Skin epidermis (tissue), 12 donors: ENCODE results near the gene TNFRSF17.

Source experiments
- H3K27ac ChIP-seq, 21 experiments: fragments of 200-600 bp; sonication (generic) in 11 of 21; one replicate each; pipeline ENCODE4 v1.5.0; 2020; ENCODE audit warnings: mild to moderate bottlenecking in 3 of 21, inconsistent platforms in 2 of 21, moderate library complexity in 2 of 21
- H3K4me3 ChIP-seq, 7 experiments: fragments of 200-600 bp; sonication (generic) in 2 of 7; one replicate each; pipeline ENCODE4 v1.5.0; 2020; ENCODE audit warnings: inconsistent platforms in 2 of 7, mild to moderate bottlenecking in 2 of 7, moderate library complexity in 1 of 7

The TNFRSF17 gene

GRCh38 chr16:11994143-11995119, 29.4 kb downstream of the TNFRSF17 start:
- Histone ChIP-seq H3K4me3 (no peak overlapping the region), H3K27ac (peak overlapping the region in 17 of 21 experiments; percentile 17 to 82 (median 52))

DNA sequence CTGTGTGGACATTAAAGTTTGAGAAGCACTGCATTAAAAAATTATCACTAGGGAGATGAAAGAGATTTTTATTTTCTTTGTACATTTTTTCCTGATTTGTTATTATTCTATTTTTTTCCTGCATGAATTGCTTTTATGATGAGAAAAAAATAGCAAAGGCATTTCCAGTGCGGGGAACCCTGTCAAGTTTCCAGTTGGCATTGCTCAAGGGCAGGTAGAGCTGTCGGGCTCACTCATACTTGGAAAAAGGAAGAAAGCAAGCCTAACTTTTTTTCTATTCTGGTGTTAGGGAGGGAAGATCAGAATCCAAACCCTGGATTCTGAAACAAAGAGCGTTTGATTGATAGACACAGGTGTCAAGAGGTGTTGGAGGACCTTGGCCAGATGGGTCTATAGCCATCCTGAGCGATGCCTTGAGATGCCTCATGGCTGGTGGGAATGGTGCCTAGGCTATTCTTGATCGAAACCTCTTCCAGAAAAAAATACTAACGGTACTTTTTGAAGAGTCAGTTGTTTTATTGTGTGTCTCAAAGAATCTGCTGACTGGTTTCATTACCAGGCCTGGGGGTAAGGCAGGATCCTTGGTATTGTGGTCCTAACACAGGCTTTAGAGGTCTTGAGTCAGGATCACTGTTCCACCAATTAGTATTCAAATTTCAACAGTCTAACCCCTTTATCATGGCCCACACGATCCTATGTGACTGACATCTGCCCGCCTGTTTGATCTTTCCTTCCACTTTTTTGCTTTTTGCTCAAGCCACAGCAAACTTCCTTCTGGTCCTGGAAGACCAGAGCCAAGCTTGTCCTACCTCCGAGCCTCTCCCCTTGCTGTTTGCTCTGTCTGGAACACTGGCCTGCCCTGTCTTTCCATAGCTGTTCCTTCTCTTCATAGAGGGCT, 31.7 kb downstream of the TNFRSF17 start:
- Histone ChIP-seq H3K27ac (peak overlapping the region in 5 of 21 experiments; percentile 5 to 82 (median 20)), H3K4me3 (no peak overlapping the region)

DNA sequence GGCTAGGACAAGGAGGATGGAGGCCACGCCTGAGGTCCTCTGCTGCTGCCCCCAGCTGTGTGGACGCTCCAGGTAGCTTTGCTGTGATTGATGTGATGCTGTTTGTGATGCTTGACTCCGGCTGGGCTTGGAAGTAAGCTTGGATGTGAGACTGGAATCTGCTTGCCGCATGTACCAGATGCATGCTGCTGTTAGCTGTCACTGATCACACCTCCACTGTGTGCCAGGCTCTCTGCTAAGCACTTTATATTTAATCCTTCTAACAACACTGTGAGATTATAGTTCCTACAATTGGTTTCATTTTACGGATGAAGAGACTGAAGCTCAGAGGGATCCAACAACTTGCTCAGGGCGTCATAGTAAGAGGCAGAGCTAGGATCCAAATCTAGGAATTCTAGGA, 35.0 kb downstream of the TNFRSF17 start:
- H3K4me3 ChIP-seq, result no peak overlapping the region
- no peak overlapping the region for H3K27ac ChIP-seq

- no peak overlapping the region for H3K4me3 ChIP-seq
- no peak overlapping the region for H3K27ac ChIP-seq
These were observed 37.5 kb downstream of the TNFRSF17 start for GRCh38 chr16:12002447-12003006.

- no peak overlapping the region for H3K27ac ChIP-seq
- H3K4me3 ChIP-seq, result no peak overlapping the region
These were observed 41.6 kb downstream of the TNFRSF17 start for GRCh38 chr16:12006637-12007036.

DNA sequence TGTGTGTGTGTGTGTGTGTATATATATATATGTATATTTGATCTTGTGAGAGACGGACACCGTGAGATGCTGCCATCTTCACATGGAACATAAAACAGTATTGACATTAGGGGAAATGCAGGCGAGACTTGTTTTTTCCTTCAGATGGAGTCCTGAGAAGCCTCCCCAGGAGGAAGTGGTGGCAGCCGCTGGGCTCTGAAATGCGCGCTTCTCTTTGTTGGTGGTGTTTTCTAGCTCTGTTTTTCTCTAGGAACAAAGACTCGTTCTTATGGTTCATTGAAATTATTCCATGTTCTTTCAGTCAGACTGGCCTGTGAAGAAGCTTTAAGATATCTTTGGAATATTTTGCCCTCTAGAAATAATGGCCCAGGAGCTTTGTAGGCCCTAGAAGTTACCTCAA, 44.5 kb downstream of the TNFRSF17 start:
- Histone ChIP-seq H3K4me3 (no peak overlapping the region), H3K27ac (peak overlapping the region in 5 of 21 experiments; percentile 5 to 70 (median 33))

- Histone ChIP-seq H3K4me3 (no peak overlapping the region), H3K27ac (peak overlapping the region in 9 of 21 experiments; percentile 5 to 70 (median 35))
These were observed 44.9 kb downstream of the TNFRSF17 start for GRCh38 chr16:12009922-12010321.

- Histone ChIP-seq H3K27ac (peak overlapping the region in 15 of 21 experiments; percentile 6 to 78 (median 59)), H3K4me3 (no peak overlapping the region)
These were observed 45.6 kb downstream of the TNFRSF17 start for GRCh38 chr16:12010388-12011251.

- Histone ChIP-seq H3K4me3 (no peak overlapping the region), H3K27ac (peak overlapping the region in 12 of 21 experiments; percentile 6 to 78 (median 60))
These were observed 46.6 kb downstream of the TNFRSF17 start for GRCh38 chr16:12011565-12011964.

GRCh38 chr16:12016291-12016947, 51.4 kb downstream of the TNFRSF17 start:
- H3K4me3 ChIP-seq, result no peak overlapping the region
- peak overlapping the region in 6 of 21 experiments; percentile 3 to 53 (median 18) for H3K27ac ChIP-seq

- Histone ChIP-seq H3K4me3 (no peak overlapping the region), H3K27ac (peak overlapping the region in 6 of 21 experiments; percentile 3 to 62 (median 42))
These were observed 52.5 kb downstream of the TNFRSF17 start for GRCh38 chr16:12017558-12017957.
